HepG2 (cell line): Measurements from ENCODE around the gene FNDC3B. TPM values are rescaled to one million over a fixed set of nuclear protein-coding genes. Genes with fewer than 3 reads are reported as not detected.

Experiments
- ARID3A ChIP-seq: IDR thresholded peaks from 2 replicates; pipeline ENCODE4 v1.6.1; 2012; ENCODE audit warnings: low read depth, low read length, improper control_type of control experiment
- ASH2L ChIP-seq: fragments of 300-600, 200-600 bp; sonication (generic); IDR thresholded peaks from 2 replicates; pipeline ENCODE4 v1.7.0; 2017; ENCODE audit warnings: low read depth, mild to moderate bottlenecking, moderate library complexity, mixed read lengths, low read length; ENCODE audit not compliant: insufficient read length
- ATF7 ChIP-seq, 2 experiments: fragments of 450-650 bp in 1 of 2; sonication (generic) in 1 of 2; formaldehyde crosslinking in 1 of 2; IDR thresholded peaks; 2 replicates each; pipeline versions ENCODE4 v1.4.0 to v1.6.1; 2016 to 2020; ENCODE audit warnings: antibody characterized with exemption in 1 of 2, mild to moderate bottlenecking in 1 of 2, missing genetic modification reagents in 1 of 2
- CHD4 ChIP-seq: fragments of 200-600 bp; sonication (generic); IDR thresholded peaks from 2 replicates; pipeline ENCODE4 v1.7.0; 2017; ENCODE audit warnings: mild to moderate bottlenecking, low read length, borderline replicate concordance
- CREM ChIP-seq, 2 experiments: sonication (generic) in 1 of 2; formaldehyde crosslinking in 1 of 2; IDR thresholded peaks; 2 replicates each; pipeline versions ENCODE4 v1.4.0 to v1.6.1; 2016 to 2020; ENCODE audit warnings: antibody characterized with exemption in 1 of 2, mild to moderate bottlenecking in 1 of 2, missing genetic modification reagents in 1 of 2
- DNMT1 ChIP-seq: sonication (generic); formaldehyde crosslinking; IDR thresholded peaks from 2 replicates; pipeline ENCODE4 v1.5.1; 2020; ENCODE audit warnings: mild to moderate bottlenecking, missing genetic modification reagents
- EHMT2 ChIP-seq: fragments of 200-600 bp; sonication (generic); IDR thresholded peaks from 2 replicates; pipeline ENCODE4 v1.7.0; 2017; ENCODE audit warnings: antibody characterized with exemption, low read depth, low read length, borderline replicate concordance
- ELF3 ChIP-seq: IDR thresholded peaks from 2 replicates; pipeline ENCODE4 v1.6.1; 2016; ENCODE audit warnings: missing genetic modification reagents, missing compliant biosample characterization
- ESRRA ChIP-seq: sonication (generic); formaldehyde crosslinking; IDR thresholded peaks from 2 replicates; pipeline ENCODE4 v1.5.1; 2020; ENCODE audit warnings: mild to moderate bottlenecking, low read depth, missing genetic modification reagents
- FOXK1 ChIP-seq: sonication (generic); formaldehyde crosslinking; IDR thresholded peaks from 2 replicates; pipeline ENCODE4 v1.4.0; 2020; ENCODE audit warnings: low read depth, missing genetic modification reagents, borderline replicate concordance
- FOXO1 ChIP-seq: sonication (generic); formaldehyde crosslinking; IDR thresholded peaks from 2 replicates; pipeline ENCODE4 v1.4.0; 2020; ENCODE audit warnings: missing genetic modification reagents
- HOMEZ ChIP-seq: IDR thresholded peaks from 2 replicates; pipeline ENCODE4 v1.6.1; 2016; ENCODE audit warnings: low read depth
- MAX ChIP-seq: IDR thresholded peaks from 2 replicates; pipeline ENCODE4 v1.6.1; 2012; ENCODE audit warnings: inconsistent platforms
- MED8 ChIP-seq: sonication (generic); formaldehyde crosslinking; IDR thresholded peaks from 2 replicates; pipeline ENCODE4 v1.8.1; 2023; ENCODE audit warnings: mild to moderate bottlenecking, missing genetic modification reagents; ENCODE audit not compliant: insufficient replicate concordance
- MIXL1 ChIP-seq: IDR thresholded peaks from 2 replicates; pipeline ENCODE4 v1.6.1; 2016
- NR2F1 ChIP-seq, 2 experiments: fragments of 450-650 bp in 1 of 2; formaldehyde crosslinking in 1 of 2; IDR thresholded peaks; 2 replicates each; pipeline versions ENCODE4 v1.5.0 to v1.6.1; 2016 to 2020; ENCODE audit warnings: mild to moderate bottlenecking in 1 of 2, missing compliant biosample characterization in 1 of 2, missing genetic modification reagents in 1 of 2, moderate library complexity in 1 of 2
- NR2F2 ChIP-seq: IDR thresholded peaks from 2 replicates; pipeline ENCODE4 v1.6.1; 2012; ENCODE audit warnings: low read depth, inconsistent platforms, borderline replicate concordance
- NR3C1 ChIP-seq: sonication (generic); formaldehyde crosslinking; IDR thresholded peaks from 2 replicates; pipeline ENCODE4 v1.4.0; 2020; ENCODE audit warnings: missing genetic modification reagents
- SKIL ChIP-seq: sonication (generic); formaldehyde crosslinking; IDR thresholded peaks from 2 replicates; pipeline ENCODE4 v1.8.0; 2022; ENCODE audit warnings: missing genetic modification reagents, mild to moderate bottlenecking, moderate library complexity, borderline replicate concordance
- TARDBP ChIP-seq: sonication (generic); formaldehyde crosslinking; IDR thresholded peaks from 2 replicates; pipeline ENCODE4 v1.8.0; 2022; ENCODE audit warnings: mild to moderate bottlenecking, missing genetic modification reagents
- ZNF335 ChIP-seq: sonication (generic); formaldehyde crosslinking; IDR thresholded peaks from 2 replicates; pipeline ENCODE4 v1.4.0; 2020; ENCODE audit warnings: missing genetic modification reagents
- ZNF775 ChIP-seq: sonication (generic); formaldehyde crosslinking; IDR thresholded peaks from 2 replicates; pipeline ENCODE4 v1.4.0; 2020; ENCODE audit warnings: missing genetic modification reagents, mild to moderate bottlenecking, moderate library complexity, borderline replicate concordance
- polyA plus RNA-seq, 8 experiments: library from polyadenylated mRNA; depleted of rRNA in 3 of 8; stranded (reverse) in 7 of 8; unstranded in 1 of 8; fragments of >200 nt; fragmentation: Illumina TruSeq in 4 of 8; extraction: Trizol in 4 of 8; gene quantifications; 2 replicates each; pipeline versions ENCODE4 v1.2.1 to v1.2.3, GENCODE V29; 2011 to 2016; ENCODE audit warnings: low read depth in 4 of 8, missing spikeins in 1 of 8, mixed read lengths in 1 of 8; ENCODE audit not compliant: insufficient read depth in 1 of 8
- total RNA-seq, 5 experiments: library from RNA; depleted of rRNA; stranded (reverse); fragments of >200 nt; fragmentation: Illumina TruSeq; extraction: Trizol; gene quantifications; 2 replicates each; pipeline ENCODE4 v1.2.3, GENCODE V29; 2016; ENCODE audit warnings: low read depth in 1 of 5

FNDC3B gene
- total and polyA plus RNA-seq, 2 of the 13 experiments (the other 11 are each of a cell fraction or from before 2014, with no cell fraction given) = 74.8 to 103 TPM

- TF ChIP-seq CHD4 = peak; percentile 83; the same call in 1 of the 2 replicates
- no peak for TF ChIP-seq ZNF775 (CRISPR knock-in tag)
- peak; percentile 70; the same call in 1 of the 2 replicates for TF ChIP-seq SKIL (CRISPR knock-in tag)
- peak; percentile 67 for TF ChIP-seq ASH2L
- peak; percentile 74; the same call in 1 of the 2 replicates for TF ChIP-seq HOMEZ (CRISPR knock-in tag)
- TF ChIP-seq MIXL1 = peak; percentile 95
- peak; percentile 92 for TF ChIP-seq NR2F2
- TF ChIP-seq NR2F1 (CRISPR knock-in tag; IDR thresholded peaks at IDR 0.05) = 0 out of 4 replicates have a peak, but pooled peaks have one; percentile 24 to 25
- TF ChIP-seq ELF3 (CRISPR knock-in tag) = peak; percentile 34; the same call in 1 of the 2 replicates
- TF ChIP-seq CREM (IDR thresholded peaks at IDR 0.05) = peak; percentile 94
- no peak for TF ChIP-seq CREM (CRISPR knock-in tag; IDR thresholded peaks at IDR 0.05)
- TF ChIP-seq EHMT2 = no peak
- TF ChIP-seq NR3C1 (CRISPR knock-in tag) = no peak
- TF ChIP-seq MED8 (CRISPR knock-in tag) = peak; percentile 61
- TF ChIP-seq TARDBP (CRISPR knock-in tag) = peak; percentile 46; the same call in 1 of the 2 replicates
- peak; percentile 81 for TF ChIP-seq ARID3A
- TF ChIP-seq ESRRA (CRISPR knock-in tag) = 0 out of 2 replicates have a peak, but pooled peaks have one; percentile 28
- 0 out of 2 replicates have a peak, but pooled peaks have one; percentile 14 for TF ChIP-seq MAX
- peak; percentile 80; the same call in 1 of the 2 replicates for TF ChIP-seq FOXO1 (CRISPR knock-in tag)
- TF ChIP-seq DNMT1 (CRISPR knock-in tag) = no peak
- TF ChIP-seq FOXK1 (CRISPR knock-in tag) = peak; percentile 50; the same call in 1 of the 2 replicates
- peak; percentile 47 for TF ChIP-seq ATF7 (IDR thresholded peaks at IDR 0.05)
- no peak; the same call in 1 of the 2 replicates for TF ChIP-seq ATF7 (CRISPR knock-in tag; IDR thresholded peaks at IDR 0.05)
- TF ChIP-seq ZNF335 (CRISPR knock-in tag) = no peak
These were observed 63.5 kb downstream of the FNDC3B start (continued) for GRCh38 chr3:172102883-172103310.
